Loucy (cell line): ENCODE measurements around the gene SLITRK1.

Experiments
- CTCF ChIP-seq: fragments of 200-600 bp; sonication (generic); conservative IDR thresholded peaks from 2 replicates; pipeline ENCODE4 v1.5.1; 2014; ENCODE audit warnings: mild to moderate bottlenecking, antibody characterized with exemption, low read length
- EZH2phosphoT487 ChIP-seq: fragments of 200-600 bp; IDR thresholded peaks from 2 replicates; pipeline ENCODE4 v1.6.1; 2018; ENCODE audit warnings: antibody characterized with exemption, mild to moderate bottlenecking, moderate library complexity, borderline replicate concordance

- TF ChIP-seq CTCF (no peak), EZH2phosphoT487 (no peak)
Measured at GRCh38 chr13:83829810-83830209, 52.5 kb downstream of the SLITRK1 start.
